GM19324 (cell line): ENCODE measurements around the gene COQ4.
A peak's percentile ranks its signal among the peaks of the same experiment; 100 is the strongest.
"Not testable (repeated sequence)": the region's sequence is repeated elsewhere in the genome, so short reads cannot be mapped to it uniquely, and the experiment has no call there.

Experiments
- ATAC-seq: cut with Tn5 transposase; IDR thresholded peaks from one replicate; pipeline ENCODE4 v1.9.1; 2021; ENCODE audit warnings: mild to moderate bottlenecking, moderate library complexity; ENCODE audit not compliant: unreplicated experiment, low FRiP score

COQ4 gene

GRCh38 chr9:128322404-128323211 is at the start of gene COQ4, which contains the start of gene TRUB2:
TSS of gene COQ4 (plus strand) at chr9:128322839. CDS start at chr9:128322859, 20 bp downstream.
TSS of gene TRUB2 (minus strand) at chr9:128322447. CDS start at chr9:128322408, 39 bp downstream.
- ATAC-seq, result peak; percentile 86

- no peak for ATAC-seq
These were observed 48.4 kb upstream of the COQ4 start for GRCh38 chr9:128274245-128274644.

- peak; percentile 62 for ATAC-seq
These were observed 47.2 kb upstream of the COQ4 start, which contains the start of gene GOLGA2 for GRCh38 chr9:128275198-128276007. TSS of gene GOLGA2 (minus strand) at chr9:128276007. CDS start at chr9:128275976, 31 bp downstream.

GRCh38 chr9:128276008-128276573 is 46.5 kb upstream of the COQ4 start, which contains the start of gene SWI5:
TSS of gene SWI5 (plus strand) at chr9:128276276.
- ATAC-seq, result peak; percentile 97

GRCh38 chr9:128276574-128277270 is 45.9 kb upstream of the COQ4 start:
- ATAC-seq, result no peak

GRCh38 chr9:128279088-128280073 is 43.3 kb upstream of the COQ4 start:
- not testable (repeated sequence) for ATAC-seq

GRCh38 chr9:128280084-128280622 is 42.5 kb upstream of the COQ4 start:
- ATAC-seq, result no peak

GRCh38 chr9:128282500-128282899 is 40.1 kb upstream of the COQ4 start:
- no peak for ATAC-seq

- ATAC-seq, result no peak
These were observed 37.4 kb upstream of the COQ4 start for GRCh38 chr9:128285033-128285784.

- no peak for ATAC-seq
These were observed 36.2 kb upstream of the COQ4 start for GRCh38 chr9:128286440-128286839.

- no peak for ATAC-seq
These were observed 34.2 kb upstream of the COQ4 start for GRCh38 chr9:128288273-128289004.

GRCh38 chr9:128292009-128292408 is 30.6 kb upstream of the COQ4 start:
- no peak for ATAC-seq

GRCh38 chr9:128293091-128293490 is 29.5 kb upstream of the COQ4 start:
- ATAC-seq, result no peak

- ATAC-seq, result no peak
These were observed 28.5 kb upstream of the COQ4 start for GRCh38 chr9:128294142-128294541.

- ATAC-seq, result no peak
These were observed 26.1 kb upstream of the COQ4 start for GRCh38 chr9:128296340-128297220.

- no peak for ATAC-seq
These were observed 25.3 kb upstream of the COQ4 start for GRCh38 chr9:128297221-128297773.
